ENCODE measurements around the gene BICRAL.
A peak's percentile ranks its signal among the peaks of the same experiment; 100 is the strongest.
"Not testable (repeated sequence)": the region's sequence is repeated elsewhere in the genome, so short reads cannot be mapped to it uniquely, and the experiment has no call there.

The BICRAL gene

DNA sequence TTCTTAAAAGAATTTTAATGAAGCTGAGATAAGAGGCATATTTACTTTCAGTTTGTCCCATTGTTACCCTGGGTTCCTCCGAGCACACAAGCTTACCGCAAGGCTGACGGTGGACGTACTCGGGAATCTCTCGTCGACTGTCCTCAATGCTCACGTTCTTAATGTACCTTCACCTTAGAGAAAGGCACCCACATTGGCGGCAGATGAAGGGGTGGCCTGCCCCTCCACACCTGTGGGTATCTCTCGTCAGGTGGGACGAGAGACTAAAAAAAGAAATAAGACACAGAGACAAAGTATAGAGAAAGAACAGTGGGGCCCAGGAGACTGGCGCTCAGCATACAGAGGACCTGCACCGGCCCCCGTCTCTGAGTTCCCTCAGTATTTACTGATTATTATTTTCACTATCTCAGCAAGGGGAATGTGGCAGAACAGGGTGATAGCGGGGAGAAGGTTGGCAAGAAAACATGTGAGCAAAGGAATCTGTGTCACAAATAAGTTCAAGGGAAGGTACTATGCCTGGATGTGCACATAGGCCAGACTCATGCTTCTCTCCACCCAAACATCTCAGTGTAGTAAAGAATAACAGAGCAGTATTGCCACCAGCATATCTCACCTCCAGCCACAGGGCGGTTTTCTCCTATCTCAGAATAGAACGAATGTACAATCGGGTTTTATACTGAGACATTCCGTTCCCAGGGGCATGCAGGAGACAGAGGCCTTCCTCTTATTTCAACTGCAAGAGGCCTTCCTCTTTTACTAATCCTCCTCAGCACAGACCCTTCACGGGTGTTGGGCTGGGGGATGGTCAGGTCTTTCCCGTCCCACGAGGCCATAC, 120.8 kb downstream of the BICRAL start:
- DNase-seq = not testable (repeated sequence)

- no peak for DNase-seq
Measured at GRCh38 chr6:42904467-42904866, 122.6 kb downstream of the BICRAL start.

- no peak for DNase-seq
Measured at GRCh38 chr6:42907336-42907735, 125.5 kb downstream of the BICRAL start.

DNA sequence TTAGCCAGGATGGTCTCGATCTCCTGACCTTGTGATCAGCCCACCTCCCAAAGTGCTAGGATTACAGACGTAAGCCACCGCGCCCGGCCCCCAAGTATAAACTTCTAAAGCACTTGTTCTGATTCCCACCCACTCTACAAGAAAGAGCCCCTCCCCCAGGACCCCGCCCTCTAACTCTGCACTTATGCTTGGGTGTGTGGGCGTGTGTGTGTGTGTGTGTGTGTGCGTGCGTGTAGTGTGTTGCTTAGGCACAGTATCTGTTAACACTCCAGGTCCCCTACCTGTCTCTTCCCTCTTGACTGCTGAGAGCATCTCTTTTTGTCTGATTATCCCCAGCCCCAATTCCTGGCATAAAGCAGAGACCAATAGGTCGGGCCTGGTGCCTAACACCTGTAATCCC, 128.0 kb downstream of the BICRAL start:
- DNase-seq = no peak

- DNase-seq = peak; percentile 11
Measured at GRCh38 chr6:42911171-42912021, 129.5 kb downstream of the BICRAL start.

GRCh38 chr6:42914546-42914945, 132.7 kb downstream of the BICRAL start:
- no peak for DNase-seq

- DNase-seq = no peak
Measured at GRCh38 chr6:42915732-42916131, 133.9 kb downstream of the BICRAL start, which contains the start of gene PTCRA. Gene PTCRA (plus strand): TSS chr6:42916053. CDS start chr6:42916070, 17 bp downstream.

- DNase-seq = no peak
Measured at GRCh38 chr6:42916288-42916687, 134.4 kb downstream of the BICRAL start.

Measured in DMS153 (cell line).